NCI-H345 treated with DMSO at 0.1 percent for 48 hours (cell line): ENCODE results near the gene SPOCD1.
A peak's percentile ranks its signal among the peaks of the same experiment; 100 is the strongest.

Experiments used
- DNase-seq: peaks from one replicate; lab custom pipeline; 2025; ENCODE audit not compliant: unreplicated experiment; lab: John Stamatoyannopoulos, UW

The SPOCD1 gene

GRCh38 chr1:31801458-31801857 lies 14.4 kb downstream of the SPOCD1 start:
- DNase-seq = no peak

DNA sequence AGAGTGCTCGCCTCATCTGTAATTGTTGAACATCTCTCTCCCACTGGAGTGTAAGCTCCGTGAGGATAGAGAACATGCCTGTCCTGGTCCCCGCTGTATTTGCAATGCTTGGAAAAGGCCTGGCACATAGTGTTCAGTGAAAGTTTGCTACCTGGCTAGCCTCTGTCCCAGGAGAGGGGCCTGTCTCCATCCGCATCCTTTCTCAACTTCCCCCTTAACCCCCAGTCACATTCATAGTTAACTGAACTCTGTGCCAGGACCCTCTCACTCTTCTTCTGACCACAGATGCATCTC lies 15.2 kb downstream of the SPOCD1 start:
- DNase-seq = no peak

- DNase-seq = no peak
These were observed 15.7 kb downstream of the SPOCD1 start for GRCh38 chr1:31799895-31800673.

DNA sequence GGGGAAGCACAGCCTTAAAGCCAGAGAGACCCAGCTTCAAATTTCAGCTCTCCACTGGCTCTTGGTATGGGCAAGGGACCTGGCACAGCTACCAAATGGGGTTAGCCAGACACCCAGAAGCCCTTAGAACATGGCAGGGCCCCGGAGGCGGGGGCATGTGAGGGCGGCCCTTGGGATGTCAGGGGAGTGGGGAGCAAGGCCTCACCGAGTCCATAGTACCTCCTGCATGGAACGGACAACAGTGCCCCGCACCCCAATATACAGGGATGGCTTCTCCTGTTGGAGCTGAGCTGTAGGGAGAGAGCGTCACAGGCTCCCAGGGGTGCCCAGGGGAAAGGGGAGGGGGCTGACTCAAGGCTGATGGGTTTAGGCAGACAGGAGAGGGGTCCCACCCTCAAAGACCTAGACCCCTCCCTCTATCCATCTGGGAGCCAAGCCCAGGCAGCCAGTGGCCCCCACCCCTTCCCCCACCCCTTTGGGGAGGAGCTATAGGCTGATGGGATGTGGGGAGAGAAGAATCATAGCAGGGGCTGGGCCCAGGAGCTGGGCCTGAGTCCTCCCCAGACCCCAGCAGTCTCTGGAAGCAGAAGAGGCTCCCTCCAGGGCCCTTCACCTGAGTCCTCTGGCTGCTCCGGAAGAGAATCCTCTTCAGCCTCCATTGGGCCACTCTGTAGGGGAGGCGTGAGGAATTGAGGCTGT lies 16.5 kb downstream of the SPOCD1 start:
- no peak for DNase-seq

- no peak for DNase-seq
These were observed 17.2 kb downstream of the SPOCD1 start for GRCh38 chr1:31798433-31799195.

DNA sequence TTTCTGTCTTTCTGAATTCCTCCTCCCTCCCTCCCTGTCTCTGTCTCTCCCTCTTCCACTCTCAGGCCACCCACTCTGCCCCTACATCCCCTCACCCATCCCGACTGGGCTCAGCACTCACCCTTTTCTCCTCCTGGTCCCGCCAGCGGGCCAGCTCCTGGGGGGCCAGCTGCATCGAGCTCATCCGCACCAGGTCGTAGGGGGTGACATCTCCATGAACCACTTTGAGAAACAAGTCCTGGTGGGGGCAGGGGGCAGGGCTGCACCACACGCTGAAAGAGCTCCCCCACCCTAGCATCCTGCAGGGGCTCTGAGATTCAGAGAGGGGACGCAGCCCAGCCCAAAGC lies 17.8 kb downstream of the SPOCD1 start:
- no peak for DNase-seq

GRCh38 chr1:31797216-31797615 lies 18.6 kb downstream of the SPOCD1 start:
- no peak for DNase-seq

DNA sequence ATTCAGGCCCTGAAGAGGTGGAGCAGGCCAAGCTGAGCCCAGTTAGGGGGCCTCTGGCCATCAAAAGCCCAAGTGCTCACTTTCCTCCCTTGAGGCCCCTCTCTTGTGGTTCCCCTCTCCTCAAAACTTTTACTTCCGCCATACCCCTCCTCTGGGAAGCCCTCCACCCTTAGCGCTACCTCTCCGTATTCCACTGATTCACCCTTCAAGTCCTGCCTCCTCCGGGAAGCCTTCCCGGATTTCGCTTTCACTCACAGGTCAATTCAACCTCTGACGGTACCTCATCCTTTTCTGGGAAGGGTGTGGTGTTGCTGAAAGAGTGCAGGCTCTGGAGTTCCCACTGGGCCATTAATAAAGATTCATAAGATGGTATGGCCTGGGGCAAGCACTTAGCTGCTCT lies 19.1 kb downstream of the SPOCD1 start:
- DNase-seq = no peak

- DNase-seq = peak; percentile 88
These were observed 19.8 kb downstream of the SPOCD1 start for GRCh38 chr1:31795801-31796621.

DNA sequence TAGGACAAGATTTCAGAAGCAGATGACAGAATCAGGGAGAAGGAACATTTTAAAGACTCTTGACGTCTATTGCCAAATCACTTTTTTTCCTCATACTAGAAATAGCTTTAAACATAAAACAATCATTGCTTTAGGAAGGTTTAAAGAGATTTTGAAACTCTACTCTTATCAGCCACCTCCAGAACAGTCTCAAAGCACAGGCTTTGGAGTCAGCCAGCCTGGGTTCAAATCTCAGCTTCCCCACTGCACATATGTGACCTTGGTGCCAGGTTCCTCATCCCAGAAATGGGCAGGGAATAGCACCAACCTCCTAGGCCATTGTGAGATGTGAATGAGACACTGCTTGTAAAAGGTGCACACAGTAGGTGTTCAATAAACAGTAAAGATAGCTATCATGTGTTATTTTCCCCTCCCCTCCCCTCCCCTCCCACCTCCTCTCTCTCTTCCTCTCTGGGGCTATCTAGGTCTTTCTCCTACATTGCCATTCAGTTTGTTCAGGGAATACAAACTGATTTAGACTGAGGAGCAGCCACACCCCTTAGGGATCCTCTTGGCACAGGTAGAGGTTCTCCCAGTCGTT lies 20.6 kb downstream of the SPOCD1 start:
- DNase-seq = no peak

DNA sequence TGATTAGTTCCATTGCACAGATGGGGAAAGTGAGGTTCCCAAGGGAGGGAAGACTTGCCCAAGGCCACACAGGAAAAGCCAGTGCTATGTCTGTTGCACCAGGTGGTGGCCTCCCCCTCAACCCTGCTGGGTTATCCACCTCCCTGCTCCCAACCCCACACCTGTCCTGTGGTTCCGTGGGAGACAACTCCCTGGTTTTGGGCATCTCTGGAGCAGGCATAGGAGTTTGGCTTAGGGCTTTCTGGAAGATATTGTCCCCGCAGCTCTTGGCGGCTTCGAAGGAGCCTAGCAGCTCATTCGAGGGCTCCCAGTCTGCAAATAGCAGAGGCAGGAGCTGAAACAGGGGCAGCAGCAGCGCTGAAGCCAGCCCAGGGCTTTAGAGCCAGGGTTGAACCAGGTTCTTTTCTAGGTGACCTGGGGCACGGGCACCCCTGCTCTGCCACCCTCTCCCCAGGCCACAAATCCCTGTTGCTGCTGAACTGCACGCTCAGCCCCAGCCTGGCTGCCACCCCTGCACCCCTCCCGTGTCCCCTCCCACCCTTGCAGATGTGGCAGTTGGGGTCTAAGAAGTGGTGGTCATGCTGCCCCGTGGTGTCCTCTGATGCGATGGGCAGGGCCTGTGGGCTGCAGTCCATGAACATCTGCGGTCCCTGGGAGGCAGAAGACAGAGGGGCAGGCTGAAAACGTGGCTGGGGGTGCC lies 22.1 kb downstream of the SPOCD1 start:
- DNase-seq = no peak

DNA sequence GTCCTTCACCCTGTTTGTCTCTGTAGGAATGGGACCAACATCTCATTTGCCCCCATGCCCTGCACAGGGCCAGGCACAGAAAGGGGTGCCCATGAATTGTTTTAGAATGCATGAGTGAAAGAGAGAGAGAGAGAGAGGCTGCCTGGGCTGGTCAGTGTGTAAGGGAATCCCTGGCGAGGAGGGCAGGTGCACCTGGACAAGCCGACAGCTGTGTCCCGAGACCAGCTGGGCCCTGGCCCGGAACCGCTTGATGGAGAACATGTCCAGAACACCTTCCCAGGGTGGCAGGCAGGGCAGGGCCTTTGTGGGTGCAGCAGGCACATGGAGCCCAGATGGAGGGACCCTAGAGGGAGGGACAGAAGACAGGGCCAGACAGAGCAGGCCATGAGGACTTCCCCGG lies 22.7 kb downstream of the SPOCD1 start:
- no peak for DNase-seq

DNA sequence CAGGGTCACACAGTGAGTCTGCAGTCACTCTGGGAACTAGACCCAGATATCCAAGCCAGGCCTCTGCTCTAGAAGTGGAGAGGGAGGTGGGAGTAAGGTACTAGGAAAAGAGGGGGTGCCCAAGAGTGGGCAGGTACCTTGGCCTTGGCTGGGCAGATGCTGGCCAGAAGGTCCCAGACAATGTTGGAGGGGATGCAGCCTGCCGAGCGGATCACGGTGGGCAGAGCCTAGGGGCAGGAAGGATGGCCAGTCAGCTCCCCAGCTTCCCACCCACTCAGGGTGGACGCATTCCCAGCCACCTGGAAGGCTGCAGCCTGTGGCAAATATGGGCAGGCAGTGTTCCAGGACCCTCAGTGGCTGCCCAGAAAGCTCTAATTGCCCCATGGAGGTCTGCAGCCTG lies 23.3 kb downstream of the SPOCD1 start:
- DNase-seq = no peak

- no peak for DNase-seq
These were observed 23.7 kb downstream of the SPOCD1 start for GRCh38 chr1:31792116-31792515.

GRCh38 chr1:31791131-31791858 lies 24.5 kb downstream of the SPOCD1 start:
- DNase-seq = no peak

DNA sequence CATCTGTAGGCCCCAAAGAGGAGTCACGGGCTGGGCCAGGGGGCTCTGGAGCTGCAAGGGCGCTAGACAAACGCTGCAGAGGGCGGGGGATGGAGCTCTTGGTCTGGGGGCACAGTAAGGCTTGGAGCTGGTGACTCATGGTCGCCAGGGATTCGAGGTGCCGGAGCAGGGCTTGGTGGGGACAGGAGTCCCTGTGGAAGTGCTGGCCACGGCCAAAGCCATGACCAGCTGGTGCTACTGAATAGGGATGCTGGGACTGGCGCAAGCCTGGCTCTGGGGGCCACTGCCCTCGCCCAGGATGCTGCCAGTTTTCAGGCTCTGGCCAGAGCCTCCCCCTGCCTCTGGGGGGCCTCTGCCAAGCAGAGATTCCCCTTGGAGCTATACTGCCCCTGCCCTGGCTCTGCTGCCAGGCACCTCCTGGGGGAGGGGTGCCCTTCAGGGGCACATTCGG lies 25.2 kb downstream of the SPOCD1 start:
- DNase-seq = no peak

DNA sequence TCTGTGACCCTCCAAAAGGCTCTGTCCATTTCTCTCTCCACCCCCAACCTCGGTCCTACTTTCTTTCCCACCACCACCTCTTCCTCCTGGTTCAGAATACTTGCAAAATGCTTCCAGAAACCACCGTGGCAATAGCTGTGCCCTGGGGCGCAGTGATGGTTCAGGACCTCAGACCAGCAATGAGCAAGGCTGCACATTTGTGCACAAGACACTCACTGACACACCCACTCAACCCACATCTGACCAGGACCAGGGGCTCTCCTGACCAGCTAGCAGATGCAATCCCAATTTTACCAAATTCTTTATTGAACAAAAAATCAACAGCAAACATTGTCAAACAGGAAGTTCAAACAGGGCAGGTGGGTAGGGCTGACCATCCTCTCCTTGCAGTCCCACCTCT lies 25.7 kb downstream of the SPOCD1 start:
- DNase-seq = no peak

GRCh38 chr1:31789259-31790065 lies 26.4 kb downstream of the SPOCD1 start:
- DNase-seq = peak; percentile 46

DNA sequence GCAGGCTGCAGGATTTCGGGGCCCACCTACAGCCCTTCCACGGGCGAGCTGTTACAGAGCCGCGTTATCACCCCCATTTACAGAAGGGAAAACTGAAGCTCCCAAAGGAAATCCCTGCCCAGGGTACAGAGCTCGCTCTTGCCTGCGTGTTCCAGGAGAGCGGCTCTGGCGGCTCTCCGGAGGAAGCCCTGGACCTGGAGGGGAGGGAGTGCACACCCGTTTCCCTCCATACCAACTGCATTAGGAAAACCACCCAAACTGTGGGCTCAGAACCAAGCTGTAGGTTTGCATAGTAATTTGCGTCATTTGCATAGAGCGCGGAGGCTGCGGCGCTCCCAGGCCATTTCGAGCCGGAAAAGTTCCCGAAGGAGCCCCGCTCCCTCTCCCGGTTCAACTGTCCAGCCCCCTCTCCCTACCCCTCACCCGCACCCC lies 27.0 kb downstream of the SPOCD1 start:
- no peak for DNase-seq
